ENCODE results near the gene RBM18.

The RBM18 gene

DNA sequence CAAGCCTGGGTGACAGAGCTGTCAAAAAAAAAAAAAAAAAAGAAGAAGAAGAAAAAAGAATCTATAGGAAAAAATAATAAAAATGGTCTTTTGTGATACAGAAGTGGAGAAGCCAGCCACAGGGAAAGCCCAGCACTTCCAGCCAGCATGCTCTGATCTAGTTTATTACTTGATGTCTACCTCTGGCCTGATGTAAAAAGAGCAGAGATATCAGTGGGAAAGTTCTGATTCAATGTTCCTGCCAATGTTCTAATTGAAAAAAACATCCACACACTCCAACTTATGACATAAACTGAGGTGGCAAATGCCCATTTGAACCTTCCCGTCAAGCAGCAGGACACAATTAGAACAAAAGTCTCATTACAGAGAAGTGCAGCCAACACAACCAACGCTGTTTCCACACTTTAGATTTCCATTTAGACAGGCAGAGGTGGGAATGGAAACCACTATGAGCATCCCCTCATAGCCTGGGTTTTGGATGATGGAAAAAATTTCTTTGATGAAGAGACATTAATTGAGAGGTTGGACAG is 5.7 kb downstream of the RBM18 start:
- DNase-seq (ENCODE audit: low read depth): no peak

GRCh38 chr9:122256206-122256605 is 8.4 kb downstream of the RBM18 start:
- no peak for DNase-seq (ENCODE audit: low read depth)

GRCh38 chr9:122254761-122255160 is 9.9 kb downstream of the RBM18 start:
- no peak for DNase-seq (ENCODE audit: low read depth)

- DNase-seq (ENCODE audit: low read depth): no peak
These were observed 11.8 kb downstream of the RBM18 start for GRCh38 chr9:122252796-122253195.

GRCh38 chr9:122251351-122251750 is 13.3 kb downstream of the RBM18 start:
- no peak for DNase-seq (ENCODE audit: low read depth)

GRCh38 chr9:122248448-122248865 is 16.2 kb downstream of the RBM18 start:
- DNase-seq (ENCODE audit: low read depth): no peak

GRCh38 chr9:122246666-122247065 is 18.0 kb downstream of the RBM18 start:
- no peak for DNase-seq (ENCODE audit: low read depth)

DNA sequence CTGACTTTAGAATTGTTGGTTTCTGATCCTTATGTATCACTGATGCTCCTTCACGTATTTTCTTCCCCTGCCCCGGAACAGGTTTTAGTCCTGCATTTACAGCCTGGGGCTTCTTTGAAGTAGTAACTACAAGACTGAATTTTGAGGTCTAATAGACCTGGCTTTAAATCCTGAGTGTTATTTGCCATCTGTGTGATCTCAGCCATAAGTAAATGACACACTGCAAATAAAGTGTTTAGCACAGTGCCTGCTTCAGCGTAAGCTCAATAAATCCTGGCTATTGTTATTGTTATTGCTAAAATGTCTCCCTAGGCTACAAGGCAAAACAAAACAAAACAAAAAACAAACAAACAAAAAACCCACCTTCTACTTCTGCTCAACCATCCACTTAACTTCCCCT is 20.3 kb downstream of the RBM18 start:
- DNase-seq (ENCODE audit: low read depth): no peak

- no peak for DNase-seq (ENCODE audit: low read depth)
These were observed 24.9 kb downstream of the RBM18 start for GRCh38 chr9:122239722-122240121.

- no peak for DNase-seq (ENCODE audit: low read depth)
These were observed 28.0 kb downstream of the RBM18 start for GRCh38 chr9:122236681-122237080.

DNA sequence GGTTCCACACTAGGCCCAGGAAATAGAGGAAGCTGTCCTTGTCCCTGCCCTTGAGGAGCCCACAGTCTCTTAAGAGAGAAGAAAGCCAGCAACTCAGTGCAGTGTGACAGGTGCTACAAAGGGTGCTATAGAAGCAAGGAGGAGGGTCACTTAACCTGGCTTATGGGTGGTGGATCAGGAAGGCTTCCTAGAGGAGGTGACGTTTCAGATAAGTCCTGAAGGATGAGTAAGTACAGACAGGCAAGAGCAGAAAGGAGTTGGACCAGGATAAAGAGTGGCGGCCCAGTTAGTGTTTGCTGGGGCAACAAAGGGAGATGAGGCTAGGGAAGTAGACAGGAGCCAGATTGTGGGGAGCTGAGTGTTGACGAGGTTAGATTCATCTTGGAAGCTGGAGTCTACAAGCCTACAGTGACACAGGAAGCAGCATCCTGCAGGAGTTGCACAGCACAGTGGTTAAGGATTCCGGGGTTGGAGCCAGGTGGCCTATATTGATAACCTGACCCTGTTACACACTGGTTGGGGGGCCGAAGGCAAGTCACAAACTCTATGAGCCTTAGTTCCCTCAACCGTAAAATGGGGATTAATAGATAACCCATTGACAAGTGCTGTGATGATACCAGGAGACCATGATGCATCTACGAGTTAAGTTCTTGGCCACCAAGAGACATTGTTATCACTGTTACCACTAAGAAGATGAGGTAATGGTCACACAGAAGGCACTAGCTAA is 30.5 kb downstream of the RBM18 start:
- no peak for DNase-seq (ENCODE audit: low read depth)

DNA sequence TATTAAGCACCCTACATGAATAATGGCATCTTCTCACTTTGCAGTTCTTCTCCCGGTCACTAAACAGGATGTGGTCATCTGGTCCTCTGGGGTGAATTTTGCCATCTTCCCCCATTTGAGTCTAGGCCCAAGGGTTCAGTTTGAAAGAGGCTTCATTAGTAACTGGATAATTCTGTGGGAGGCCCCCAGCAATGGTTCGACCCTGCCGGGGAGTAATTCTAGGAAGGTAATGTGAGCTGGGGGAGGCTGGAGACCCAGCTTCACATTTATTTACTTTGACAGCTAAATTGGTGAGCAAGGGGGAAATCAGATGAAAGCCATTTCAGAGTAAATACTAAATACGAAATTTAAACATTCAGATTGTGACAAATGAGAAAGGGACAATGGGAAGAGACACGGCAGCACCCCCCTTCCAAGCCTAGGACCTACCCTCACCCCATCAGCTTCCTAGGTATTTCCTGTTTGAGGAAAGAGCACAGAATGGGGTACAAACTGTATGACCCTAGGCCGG is 31.8 kb downstream of the RBM18 start:
- DNase-seq (ENCODE audit: low read depth): no peak

GRCh38 chr9:122229485-122229837 is 35.2 kb downstream of the RBM18 start:
- DNase-seq (ENCODE audit: low read depth): no peak

DNA sequence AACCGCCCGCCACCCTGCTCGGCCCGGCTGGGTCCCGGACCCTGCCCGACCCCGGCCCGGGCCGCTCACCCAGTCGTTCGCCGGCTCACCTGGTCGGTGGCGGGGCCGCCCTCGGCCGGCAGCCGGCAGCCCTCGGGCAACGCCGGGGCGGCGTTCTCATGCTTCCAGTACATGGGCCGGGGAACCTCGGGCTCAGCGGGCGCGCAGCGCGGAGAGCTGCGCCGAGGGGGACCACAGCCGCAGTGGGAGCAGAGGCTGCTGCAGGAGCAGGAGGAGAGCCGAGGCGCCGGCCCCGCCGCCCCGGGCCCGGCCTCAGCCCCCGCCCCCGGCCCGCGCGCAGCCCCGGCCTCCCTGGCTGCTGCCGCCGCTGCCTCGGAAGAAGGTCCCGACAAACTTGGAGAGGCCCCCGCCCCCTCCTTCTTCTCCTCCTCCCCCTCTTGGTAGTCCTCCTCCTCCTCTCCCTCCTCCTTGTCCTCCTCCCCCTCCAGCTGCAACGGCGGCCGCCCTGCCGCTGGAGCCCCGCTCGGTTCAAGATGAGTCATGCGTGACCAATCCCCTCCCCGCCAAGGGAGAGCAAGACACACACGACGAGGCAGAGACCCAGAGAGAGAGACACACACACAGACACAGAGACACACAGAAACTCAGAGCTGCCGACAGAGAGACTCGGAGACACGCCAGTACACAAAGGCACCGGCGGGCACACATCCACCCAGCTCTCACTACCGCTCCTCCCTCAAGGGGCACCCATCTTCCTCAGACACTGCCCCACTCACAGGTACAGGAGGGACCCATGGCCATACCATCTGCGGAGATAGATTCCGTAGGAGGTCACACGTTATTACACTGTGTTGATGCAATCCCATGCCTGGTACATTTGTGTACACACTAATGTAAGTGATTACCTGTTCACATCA is 35.8 kb downstream of the RBM18 start, which contains the start of gene LHX6:
Gene LHX6, minus strand, starts transcription at position 390 of the 917 bp plus-strand sequence. Its CDS starts 217 bp downstream, at position 173.
- DNase-seq (ENCODE audit: low read depth): no peak

DNA sequence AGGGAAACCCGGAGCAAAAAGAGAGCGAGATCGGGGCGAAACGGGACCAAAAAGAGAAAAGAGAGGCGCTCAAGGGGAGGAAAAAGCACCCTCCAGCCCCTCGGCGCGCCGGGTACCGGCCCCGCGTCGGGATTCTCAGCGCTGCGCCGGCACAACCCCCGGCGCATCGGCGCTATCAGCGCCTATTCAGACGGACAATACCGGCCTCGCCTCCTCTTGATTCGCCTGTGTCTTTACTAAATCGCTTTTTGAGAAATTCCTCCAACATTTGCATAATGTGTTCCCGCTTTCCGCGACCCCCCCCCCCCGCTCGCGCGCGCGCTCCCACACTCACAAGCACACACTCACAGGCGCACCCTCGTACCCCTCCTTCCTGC is 36.5 kb downstream of the RBM18 start:
- DNase-seq (ENCODE audit: low read depth): no peak

DNA sequence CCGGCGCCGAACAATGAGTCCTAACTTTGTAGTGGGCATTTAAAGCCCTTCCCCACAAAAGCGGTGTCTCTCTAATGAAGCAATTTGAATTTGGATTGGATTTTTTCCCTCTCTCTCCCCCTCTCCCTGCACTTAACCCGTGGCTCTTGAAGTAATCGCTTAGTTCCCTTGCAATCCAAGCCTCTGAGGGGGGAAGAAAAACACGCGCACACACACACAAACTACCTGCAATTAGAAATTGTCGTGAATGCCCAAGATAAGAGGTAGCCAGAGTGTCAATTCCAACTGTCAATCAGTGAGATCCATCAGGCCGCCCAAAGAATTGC is 37.1 kb downstream of the RBM18 start:
- no peak for DNase-seq (ENCODE audit: low read depth)

DNA sequence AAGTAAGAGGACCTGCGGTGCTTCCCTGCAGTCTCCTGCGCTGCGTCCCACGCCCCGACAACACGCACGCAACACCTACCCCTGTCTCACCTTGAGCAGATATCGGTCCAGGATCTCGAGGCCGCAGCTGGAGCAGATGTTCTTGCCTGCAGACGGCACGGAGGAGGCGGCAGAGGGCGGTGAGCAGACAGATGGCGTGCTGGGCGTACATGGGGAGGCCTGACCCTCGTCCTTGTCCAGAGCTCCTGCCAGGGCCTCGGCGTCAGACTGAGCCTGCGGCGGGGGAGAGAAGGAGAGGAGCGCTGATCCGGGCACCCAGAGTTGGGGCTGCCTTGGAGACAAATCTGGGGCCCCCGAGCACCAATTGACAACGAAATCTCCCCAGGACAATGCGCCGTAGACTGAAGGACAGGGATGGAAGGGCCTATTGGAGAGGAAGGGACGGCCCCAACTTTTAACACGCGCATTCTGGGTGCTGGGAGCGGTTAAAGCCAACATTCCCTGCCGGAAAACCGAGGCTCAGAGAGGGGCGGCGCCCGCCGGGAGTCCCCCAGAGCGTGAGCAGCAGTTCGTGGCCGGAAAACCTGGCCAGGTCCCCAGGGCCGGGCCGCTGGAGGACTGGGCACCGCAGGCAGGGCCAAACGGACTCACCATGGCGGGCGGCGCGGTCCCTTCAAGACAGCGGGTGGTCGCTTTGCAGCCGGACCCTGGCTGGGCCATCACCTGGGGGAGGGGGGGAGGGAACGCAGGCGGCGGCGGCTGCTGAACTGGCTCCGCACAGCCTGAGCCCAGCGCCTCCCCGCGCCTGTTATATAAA is 37.7 kb downstream of the RBM18 start:
- no peak for DNase-seq (ENCODE audit: low read depth)

DNA sequence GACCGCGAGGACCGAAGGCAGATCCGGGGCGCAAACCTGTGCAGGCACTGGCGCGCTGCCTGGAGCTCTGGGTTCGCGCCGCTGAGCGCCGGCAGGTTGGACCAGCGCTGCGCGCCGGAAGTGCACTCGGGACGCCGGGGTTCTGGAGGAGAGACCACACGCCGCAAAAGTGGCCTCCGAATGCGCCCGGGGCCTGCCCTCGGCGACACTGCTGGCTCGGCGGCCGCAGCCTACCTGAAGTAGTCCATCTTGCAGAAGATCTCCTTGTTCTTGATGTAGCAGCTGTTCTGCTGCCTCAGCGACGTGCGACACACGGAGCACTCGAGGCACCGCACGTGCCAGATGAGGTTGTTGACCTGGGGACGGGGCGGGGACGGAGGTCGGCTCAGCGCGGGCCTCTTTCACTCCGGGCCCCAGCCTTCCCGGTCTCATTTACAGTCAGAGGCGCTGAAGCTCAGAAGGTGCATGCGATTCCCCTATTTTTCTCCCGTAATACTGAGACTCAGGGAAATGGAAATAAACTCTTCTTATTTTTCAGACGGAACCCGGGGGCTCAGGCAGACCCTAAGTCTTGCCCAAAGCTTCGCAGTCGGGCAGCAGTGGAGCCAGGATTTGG is 38.4 kb downstream of the RBM18 start:
- no peak for DNase-seq (ENCODE audit: low read depth)

GRCh38 chr9:122225312-122226141 is 39.1 kb downstream of the RBM18 start:
- no peak for DNase-seq (ENCODE audit: low read depth)

- no peak for DNase-seq (ENCODE audit: low read depth)
These were observed 41.2 kb downstream of the RBM18 start for GRCh38 chr9:122223435-122223834.

- no peak for DNase-seq (ENCODE audit: low read depth)
These were observed 41.8 kb downstream of the RBM18 start for GRCh38 chr9:122222791-122223190.
